Endothelial cell of umbilical vein (primary cell): ENCODE data around the gene STK17A. TPM values are rescaled to one million over a fixed set of nuclear protein-coding genes. Genes with fewer than 3 reads are reported as not detected.

ENCODE experiments used
- BruUV-seq: library from RNA; stranded (reverse); fragments of 400-500 nt; replicated peaks from 2 replicates; lab custom pipeline; 2021; lab: Mats Ljungman, UMichigan
- CTCF ChIA-PET: fragments of 300-600, 350-600 bp; sonication (Branson Sonifier 250); formaldehyde crosslinking; loops from one replicate; lab custom pipeline; 2021; ENCODE audit warnings: antibody characterized with exemption, inconsistent platforms; lab: Charles Lee
- POLR2A ChIA-PET: fragments of 300-600, 350-600 bp; sonication (Branson Sonifier 250); formaldehyde crosslinking; loops from one replicate; lab custom pipeline; 2021; ENCODE audit warnings: antibody characterized with exemption, inconsistent platforms; lab: Charles Lee
- DNase-seq: peaks from one replicate; pipeline ENCODE4 v3.0.0-alpha.2; 2011; ENCODE audit warnings: low read depth, low spot score
- FAIRE-seq: peaks from 2 replicates; lab custom pipeline; 2011; peaks lifted over from hg19 to GRCh38; lab: Jason Lieb, UNC
- H2AFZ ChIP-seq: 2 replicates; pipeline ENCODE4 v1.6.0; 2012; ENCODE audit warnings: low read depth, low read length, control low read depth, inconsistent platforms
- H3K27ac ChIP-seq: 2 replicates; pipeline ENCODE4 v1.5.1; 2011; ENCODE audit warnings: low read depth, mild to moderate bottlenecking, control low read depth, low read length, moderate library complexity; ENCODE audit not compliant: insufficient read depth
- H3K27me3 ChIP-seq, 2 experiments: 2 replicates each; pipeline versions ENCODE4 v1.6.0 to v1.6.1; 2011; ENCODE audit warnings: low read length in 2 of 2, mixed read lengths in 1 of 2; ENCODE audit not compliant: control insufficient read depth in 2 of 2, insufficient read depth in 2 of 2
- H3K36me3 ChIP-seq, 2 experiments: 2 replicates in 1 of 2; 3 replicates in 1 of 2; pipeline ENCODE4 v1.5.1; 2011; ENCODE audit warnings: low read length in 2 of 2, mild to moderate bottlenecking in 1 of 2, moderate library complexity in 1 of 2; ENCODE audit not compliant: control insufficient read depth in 2 of 2, insufficient read depth in 2 of 2; ENCODE audit errors: extremely low read depth in 1 of 2
- H3K4me1 ChIP-seq: 3 replicates; pipeline ENCODE4 v1.5.1; 2011; ENCODE audit warnings: mild to moderate bottlenecking, low read length; ENCODE audit not compliant: control insufficient read depth, insufficient read depth; ENCODE audit errors: extremely low read depth
- H3K4me2 ChIP-seq: 2 replicates; pipeline ENCODE4 v1.6.1; 2011; ENCODE audit warnings: low read length, control low read depth, mixed read lengths; ENCODE audit not compliant: insufficient read depth
- H3K4me3 ChIP-seq, 3 experiments: fragments of 200-600 bp in 1 of 3; sonication (generic), shearing (Covaris generic) in 1 of 3; replicated peaks in 1 of 3; 2 replicates each; pipeline ENCODE4 v1.5.1; 2011 to 2016; ENCODE audit warnings: control low read depth in 3 of 3, low read length in 3 of 3, mild to moderate bottlenecking in 2 of 3, inconsistent platforms in 1 of 3, low read depth in 1 of 3, moderate library complexity in 1 of 3; ENCODE audit not compliant: insufficient read depth in 1 of 3
- H3K79me2 ChIP-seq: 2 replicates; pipeline ENCODE4 v1.6.0; 2012; ENCODE audit warnings: low read length, inconsistent platforms; ENCODE audit not compliant: control insufficient read depth, insufficient read depth
- H3K9ac ChIP-seq: replicated peaks from 2 replicates; pipeline ENCODE3; 2011; ENCODE audit warnings: low read length, control low read depth; ENCODE audit not compliant: insufficient read depth; ENCODE audit errors: extremely low read depth
- H3K9me1 ChIP-seq: replicated peaks from 3 replicates; pipeline ENCODE4 v1.6.0; 2011; ENCODE audit warnings: mild to moderate bottlenecking, low read length; ENCODE audit not compliant: control insufficient read depth, insufficient read depth; ENCODE audit errors: extremely low read depth
- H3K9me3 ChIP-seq: replicated peaks from 2 replicates; pipeline ENCODE4 v1.5.1; 2012; ENCODE audit warnings: low read length, inconsistent platforms; ENCODE audit not compliant: control insufficient read depth, insufficient read depth
- H4K20me1 ChIP-seq: replicated peaks from 2 replicates; pipeline ENCODE3; 2011; ENCODE audit warnings: mild to moderate bottlenecking, low read length; ENCODE audit not compliant: control insufficient read depth, insufficient read depth; ENCODE audit errors: extremely low read depth
- CTCF ChIP-seq, 2 donors: IDR thresholded peaks; 1 replicate in 1 of 2; 2 replicates in 1 of 2; pipeline ENCODE4 v1.5.1; 2011; ENCODE audit warnings: low read length in 2 of 2, mild to moderate bottlenecking in 2 of 2, moderate library complexity in 2 of 2, control low read depth in 1 of 2, inconsistent platforms in 1 of 2, low read depth in 1 of 2; ENCODE audit not compliant: insufficient read depth in 1 of 2; ENCODE audit errors: extremely low read depth in 1 of 2
- EZH2 ChIP-seq: IDR thresholded peaks from 2 replicates; pipeline ENCODE4 v1.6.1; 2012; ENCODE audit warnings: borderline replicate concordance, low read depth, mild to moderate bottlenecking, moderate library complexity, low read length, inconsistent platforms; ENCODE audit not compliant: severe bottlenecking
- FOS ChIP-seq: IDR thresholded peaks from 2 replicates; pipeline ENCODE4 v1.6.1; 2011; ENCODE audit warnings: mild to moderate bottlenecking, low read length, moderate library complexity, borderline replicate concordance; ENCODE audit not compliant: insufficient read depth
- GATA2 ChIP-seq: IDR thresholded peaks from 2 replicates; pipeline ENCODE4 v1.7.0; 2011; ENCODE audit warnings: low read depth, mild to moderate bottlenecking, moderate library complexity, mixed read lengths, low read length; ENCODE audit not compliant: insufficient read length, insufficient read depth
- JUN ChIP-seq: IDR thresholded peaks from 2 replicates; pipeline ENCODE4 v1.6.1; 2011; ENCODE audit warnings: borderline replicate concordance, low read depth; ENCODE audit not compliant: insufficient read length, insufficient read depth
- MAX ChIP-seq: IDR thresholded peaks from 2 replicates; pipeline ENCODE4 v1.6.1; 2011; ENCODE audit not compliant: insufficient read depth, insufficient read length
- MYC ChIP-seq: IDR thresholded peaks from one replicate; pipeline ENCODE4 v1.6.1; 2011; ENCODE audit warnings: mild to moderate bottlenecking, low read depth, low read length
- POLR2A ChIP-seq: IDR thresholded peaks from 2 replicates; pipeline ENCODE4 v1.6.1; 2012; ENCODE audit warnings: low read depth, mild to moderate bottlenecking, control low read depth, low read length
- POLR2AphosphoS5 ChIP-seq: IDR thresholded peaks from 2 replicates; pipeline ENCODE4 v1.6.1; 2012; ENCODE audit warnings: low read depth, mild to moderate bottlenecking, control low read depth, low read length, moderate library complexity; ENCODE audit not compliant: insufficient read depth
- dilution Hi-C: fragments of 300-500 bp; cut with MboI; formaldehyde crosslinking; loops from one replicate; pipeline ENCODE4 v1.15.0; 2019; ENCODE audit warnings: low sequenced_read_pairs; ENCODE audit not compliant: extremely low pct_ligation_motif_present
- intact Hi-C: fragments of 100-400 bp; cut with micrococcal nuclease; formaldehyde crosslinking; loops from one replicate; pipeline ENCODE4 v1.10.0; 2022
- polyA plus RNA-seq, 4 experiments: library from polyadenylated mRNA; depleted of rRNA in 3 of 4; stranded (reverse) in 3 of 4; unstranded in 1 of 4; fragments of >200 nt; gene quantifications; 2 replicates each; pipeline versions ENCODE4 v1.2.1 to v1.2.3, GENCODE V29; 2011 to 2012; ENCODE audit warnings: missing spikeins in 1 of 4
- total RNA-seq: library from RNA; stranded (reverse); gene quantifications from 2 replicates; pipeline ENCODE4 v1.2.3, GENCODE V29; 2021

STK17A gene
- total and polyA plus RNA-seq, 2 donors (not counting 3 experiments of a cell fraction or from before 2014, with no cell fraction given), result 11.7 to 58.8 TPM

- H3K79me2 ChIP-seq, result peaks cover 29% of the 10 kb centered on the region
- no peak overlapping the region for H3K4me3 ChIP-seq
- H3K9me1 ChIP-seq, result no peaks in the 10 kb centered on the region
- intact Hi-C loops, result no loop called here
- POLR2A ChIA-PET, result interaction anchor here (0.6 to 0.7 kb wide), 2 partner anchors 18 to 30 kb away, joined by 3 to 6 read pairs; no protein-coding TSS in a partner anchor
- H3K36me3 ChIP-seq, result no peaks in the 10 kb centered on the region
- no peak overlapping the region for H3K9ac ChIP-seq
- TF ChIP-seq GATA2 (no peak), POLR2AphosphoS5 (no peak), MYC (no peak), FOS (no peak), EZH2 (no peak), MAX (no peak), POLR2A (no peak), JUN (no peak), CTCF (IDR thresholded peaks at IDR 0.05; ENCODE audit: extremely low read depth in 1 of 2, insufficient read depth in 1 of 2, low read depth in 1 of 2, low read length in 2 of 2) (no peak)
- no peaks in the 10 kb centered on the region for H3K9me3 ChIP-seq
- H2AFZ ChIP-seq, result no peak overlapping the region
- DNase-seq, result no peak
- H4K20me1 ChIP-seq, result no peaks in the 10 kb centered on the region
- H3K27me3 ChIP-seq, result no peaks in the 10 kb centered on the region
- CTCF ChIA-PET, result interaction anchor here (1.0 to 1.5 kb wide), 3 partner anchors 11 to 20 kb away, joined by 3 read pairs; no protein-coding TSS in a partner anchor
- no peak overlapping the region for H3K4me2 ChIP-seq
- no TSS peak for BruUV-seq
- H3K27ac ChIP-seq, result no peak overlapping the region
- H3K4me1 ChIP-seq, result peaks cover 15% of the 10 kb centered on the region
- dilution Hi-C loops, result no loop called here
- FAIRE-seq, result no peak
These were observed 85.1 kb downstream of the STK17A start for GRCh38 chr7:43668035-43668434.
